GM12878 (cell line): Measurements from ENCODE around the gene ARMC9. TPM values are rescaled to one million over a fixed set of nuclear protein-coding genes. Genes with fewer than 3 reads are reported as not detected.

Experiments
- ATAC-seq: fragments of 200-7000 bp; cut with Tn5 transposase; 3 replicates; pipeline ENCODE4 v1.9.1; 2020; ENCODE audit warnings: mild to moderate bottlenecking, moderate library complexity
- BruUV-seq: library from RNA; stranded (reverse); fragments of 400-500 nt; replicated peaks from 2 replicates; lab custom pipeline; 2021; lab: Mats Ljungman, UMichigan
- CTCF ChIA-PET: fragments of 300-600 bp; sonication (Branson Sonifier 250); formaldehyde crosslinking; extraction: SDS; loops from one replicate; lab custom pipeline; 2021; ENCODE audit warnings: inconsistent platforms; lab: Yijun Ruan, JAX
- POLR2A ChIA-PET: fragments of 350-600 bp; formaldehyde crosslinking; extraction: SDS; loops from one replicate; lab custom pipeline; 2021; ENCODE audit warnings: inconsistent platforms; lab: Charles Lee
- RAD21 ChIA-PET: fragments of 300-600 bp; sonication (Branson Sonifier 250); formaldehyde crosslinking; loops from one replicate; lab custom pipeline; 2023; ENCODE audit warnings: antibody characterized with exemption; ENCODE audit not compliant: unreplicated experiment; lab: Charles Lee
- SMC1A ChIA-PET: fragments of 300-600 bp; sonication (Branson Sonifier 250); formaldehyde crosslinking; loops from one replicate; lab custom pipeline; 2023; ENCODE audit not compliant: unreplicated experiment, uncharacterized antibody; lab: Charles Lee
- DNase-seq: peaks from one replicate; pipeline ENCODE4 v3.0.0-alpha.2; 2011; ENCODE audit warnings: low read depth, low spot score
- FAIRE-seq: peaks from 3 replicates; lab custom pipeline; 2011; peaks lifted over from hg19 to GRCh38; lab: Jason Lieb, UNC
- H2AFZ ChIP-seq: 2 replicates; pipeline ENCODE4 v1.6.0; 2011; ENCODE audit warnings: low read depth, low read length, control low read depth; ENCODE audit not compliant: control insufficient read depth
- H3K27ac ChIP-seq: 2 replicates; pipeline ENCODE4 v1.5.1; 2011; ENCODE audit warnings: control low read depth; ENCODE audit not compliant: control insufficient read depth, insufficient read depth
- H3K27me3 ChIP-seq, 2 experiments: replicated peaks in 1 of 2; 2 replicates each; pipeline versions ENCODE4 v1.6.0 to v1.6.1; 2011; ENCODE audit warnings: low read length in 1 of 2; ENCODE audit not compliant: control insufficient read depth in 2 of 2, insufficient read depth in 2 of 2
- H3K36me3 ChIP-seq, 2 experiments: 2 replicates each; pipeline ENCODE4 v1.5.1; 2011; ENCODE audit warnings: low read length in 1 of 2; ENCODE audit not compliant: control insufficient read depth in 2 of 2, insufficient read depth in 2 of 2
- H3K4me1 ChIP-seq: 2 replicates; pipeline ENCODE4 v1.6.1; 2011; ENCODE audit warnings: mild to moderate bottlenecking, low read length, moderate library complexity, mixed read lengths; ENCODE audit not compliant: control insufficient read depth, insufficient read depth
- H3K4me2 ChIP-seq: 2 replicates; pipeline ENCODE4 v1.6.0; 2011; ENCODE audit warnings: control low read depth; ENCODE audit not compliant: control insufficient read depth, insufficient read depth
- H3K4me3 ChIP-seq: fragments of 200-600 bp; sonication (generic); 2 replicates; pipeline ENCODE4 v1.5.1; 2016
- H3K79me2 ChIP-seq: 2 replicates; pipeline ENCODE4 v1.6.0; 2011; ENCODE audit warnings: low read length; ENCODE audit not compliant: control insufficient read depth, insufficient read depth
- H3K9ac ChIP-seq: 2 replicates; pipeline ENCODE4 v1.8.0; 2011; ENCODE audit warnings: low read length, control low read depth, mixed read lengths; ENCODE audit not compliant: control insufficient read depth, insufficient read depth
- H3K9me3 ChIP-seq: replicated peaks from 3 replicates; pipeline ENCODE4 v1.5.1; 2011; ENCODE audit warnings: mild to moderate bottlenecking, low read length; ENCODE audit not compliant: control insufficient read depth, insufficient read depth
- H4K20me1 ChIP-seq: 2 replicates; pipeline ENCODE4 v1.6.0; 2011; ENCODE audit not compliant: control insufficient read depth, insufficient read depth
- CREM ChIP-seq: IDR thresholded peaks from 2 replicates; pipeline ENCODE4 v1.6.1; 2014; ENCODE audit warnings: antibody characterized with exemption, low read depth
- EGR1 ChIP-seq, 2 experiments: IDR thresholded peaks; 1 replicate in 1 of 2; 2 replicates in 1 of 2; pipeline ENCODE4 v1.6.1; 2011 to 2012; ENCODE audit warnings: low read depth in 2 of 2, low read length in 2 of 2, borderline replicate concordance in 1 of 2, mild to moderate bottlenecking in 1 of 2, moderate library complexity in 1 of 2
- NR2C2 ChIP-seq: IDR thresholded peaks from 2 replicates; pipeline ENCODE4 v1.6.1; 2011; ENCODE audit warnings: borderline replicate concordance, low read depth; ENCODE audit not compliant: control insufficient read depth, insufficient read length
- SMARCA5 ChIP-seq: fragments of 450-650 bp; IDR thresholded peaks from 2 replicates; pipeline ENCODE4 v1.6.1; 2017; ENCODE audit warnings: mild to moderate bottlenecking
- TBL1XR1 ChIP-seq: IDR thresholded peaks from 2 replicates; pipeline ENCODE4 v1.6.1; 2012; ENCODE audit warnings: low read depth, low read length, improper control_type of control experiment
- ZNF217 ChIP-seq: fragments of 450-650 bp; IDR thresholded peaks from 2 replicates; pipeline ENCODE4 v1.6.1; 2017; ENCODE audit warnings: antibody characterized with exemption, mild to moderate bottlenecking
- WGBS: methylation state at CpG from one replicate; pipeline ENCODE4 v1.1.6; 2016; ENCODE audit warnings: low lambda C conversion rate; ENCODE audit not compliant: insufficient replicate concordance, insufficient coverage; ENCODE audit errors: missing lambda C conversion rate; 5-methylcytosine and 5-hydroxymethylcytosine counted together
- in situ Hi-C: fragments of 300-500 bp; cut with MboI; formaldehyde crosslinking; loops from 9 replicates; pipeline ENCODE4 v1.14.3; 2018; ENCODE audit warnings: mixed read lengths
- intact Hi-C: fragments of 100-400 bp; cut with micrococcal nuclease; formaldehyde crosslinking; loops from one replicate; pipeline ENCODE4 v1.14.2; 2022; ENCODE audit not compliant: unreplicated experiment
- polyA plus RNA-seq, 11 experiments: library from polyadenylated mRNA; depleted of rRNA in 4 of 11; unstranded in 6 of 11; stranded (reverse) in 5 of 11; fragments of >200 nt; fragmentation: Nextera tagmentation in 4 of 11; fragmentation: Illumina TruSeq in 1 of 11; extraction: Ambion mirVana in 4 of 11; extraction: Trizol in 1 of 11; gene quantifications; 1 replicate in 1 of 11; 2 replicates in 10 of 11; pipeline versions ENCODE4 v1.2.1 to v1.2.3, GENCODE V29; 2011 to 2016; ENCODE audit warnings: inconsistent platforms in 2 of 11, missing spikeins in 2 of 11, low read depth in 1 of 11
- total RNA-seq, 4 experiments: library from RNA; depleted of rRNA in 3 of 4; stranded (reverse); fragments of >200 nt in 3 of 4; fragmentation: Illumina TruSeq in 1 of 4; extraction: Trizol in 1 of 4; gene quantifications; 2 replicates each; pipeline versions ENCODE4 v1.2.1 to v1.2.3, GENCODE V29; 2013 to 2021
- TF ChIP-seq, protein P1 (sequence below): IDR thresholded peaks from 2 replicates; pipeline ENCODE4 v1.6.1; 2012; ENCODE audit warnings: low read depth, low read length, improper control_type of control experiment

The ARMC9 gene
- total and polyA plus RNA-seq, 10 of the 15 experiments (the other 5 are each of a cell fraction or from before 2014, with no cell fraction given), result 3.8 to 21.8 (median 10.4) TPM

DNA sequence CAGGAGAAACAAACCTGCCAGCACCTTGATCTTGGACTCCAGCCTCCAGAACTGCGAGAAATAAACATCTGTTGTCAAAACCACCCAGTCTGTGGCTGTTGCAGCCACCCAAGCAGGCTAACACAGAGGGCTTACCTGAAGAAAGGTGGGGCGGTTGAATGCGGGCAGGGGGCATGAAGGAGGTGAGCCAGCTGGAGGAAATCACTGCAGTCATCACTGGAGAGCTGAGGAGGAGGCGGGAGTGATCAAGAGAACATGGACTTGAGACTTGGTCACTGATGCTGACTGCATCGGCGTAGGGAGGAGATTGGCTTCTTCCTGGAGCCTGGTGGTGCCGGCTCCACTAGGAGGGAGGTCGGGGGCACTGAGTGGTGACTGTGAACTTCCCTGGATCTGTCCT lies 14.6 kb upstream of the ARMC9 start:
- RAD21 ChIA-PET, result no interaction called here
- no peak for DNase-seq
- SMC1A ChIA-PET, result interaction anchor here (1.2 kb wide), 1 partner anchor 10 kb away, joined by 4 read pairs; no protein-coding TSS in a partner anchor
- CTCF ChIA-PET, result interaction anchor here (1.0 to 1.4 kb wide), 2 partner anchors 9 kb away, joined by 3 to 5 read pairs; no protein-coding TSS in a partner anchor
- WGBS, result 89% methylated on average over 8 of the region's 8 CpGs
- no peaks in the 10 kb centered on the region for H3K27me3 ChIP-seq
- FAIRE-seq, result no peak
- H3K4me3 ChIP-seq, result no peak overlapping the region
- in situ Hi-C loops (no loop called here), intact Hi-C loops (no loop called here)
- ATAC-seq, result no peak
- POLR2A ChIA-PET, result no interaction called here
- no peaks in the 10 kb centered on the region for H4K20me1 ChIP-seq
- no peak overlapping the region for H2AFZ ChIP-seq
- H3K36me3 ChIP-seq, result no peaks in the 10 kb centered on the region
- no peaks in the 10 kb centered on the region for H3K9me3 ChIP-seq
- H3K4me2 ChIP-seq, result no peak overlapping the region
- BruUV-seq, result no TSS peak
- TF ChIP-seq NR2C2 (no peak), EGR1 (IDR thresholded peaks at IDR 0.05; ENCODE audit: borderline replicate concordance in 1 of 2, low read depth in 2 of 2, low read length in 2 of 2) (no peak), CREM (no peak), TBL1XR1 (no peak), SMARCA5 (no peak), ZNF217 (no peak)
- TF ChIP-seq, protein P1, sequence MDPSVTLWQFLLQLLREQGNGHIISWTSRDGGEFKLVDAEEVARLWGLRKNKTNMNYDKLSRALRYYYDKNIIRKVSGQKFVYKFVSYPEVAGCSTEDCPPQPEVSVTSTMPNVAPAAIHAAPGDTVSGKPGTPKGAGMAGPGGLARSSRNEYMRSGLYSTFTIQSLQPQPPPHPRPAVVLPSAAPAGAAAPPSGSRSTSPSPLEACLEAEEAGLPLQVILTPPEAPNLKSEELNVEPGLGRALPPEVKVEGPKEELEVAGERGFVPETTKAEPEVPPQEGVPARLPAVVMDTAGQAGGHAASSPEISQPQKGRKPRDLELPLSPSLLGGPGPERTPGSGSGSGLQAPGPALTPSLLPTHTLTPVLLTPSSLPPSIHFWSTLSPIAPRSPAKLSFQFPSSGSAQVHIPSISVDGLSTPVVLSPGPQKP, result no peak
- H3K27ac ChIP-seq, result no peak overlapping the region
- H3K9ac ChIP-seq, result no peak overlapping the region
- peaks cover 36% of the 10 kb centered on the region for H3K4me1 ChIP-seq
- peaks cover 2% of the 10 kb centered on the region; the same call in 1 of the 2 replicates for H3K79me2 ChIP-seq
